ENCODE data around the gene FRS2.
A peak's percentile ranks its signal among the peaks of the same experiment; 100 is the strongest.

Gene FRS2

DNA sequence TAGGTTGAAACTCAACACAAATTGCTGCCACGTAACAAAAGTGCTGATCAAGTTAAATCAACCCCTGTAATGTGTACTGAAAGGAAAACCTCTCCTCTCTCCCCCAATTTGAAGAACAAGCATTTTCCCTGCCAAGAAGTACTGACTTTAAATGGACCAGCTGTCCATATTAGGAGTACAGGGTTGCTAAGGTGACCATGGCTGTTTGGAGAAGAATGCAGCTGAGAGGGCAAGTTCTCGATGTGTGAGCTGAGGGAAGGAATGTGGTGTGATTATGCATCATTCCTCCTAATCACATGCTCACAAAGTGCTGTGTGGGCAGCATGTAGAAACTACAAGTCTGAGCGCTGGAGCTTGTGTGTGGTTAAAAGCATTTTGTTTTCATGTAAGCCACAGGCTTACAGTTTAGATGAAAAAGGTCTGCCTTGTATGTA, 64.2 kb downstream of the FRS2 start:
- peak; percentile 48 for DNase-seq

DNA sequence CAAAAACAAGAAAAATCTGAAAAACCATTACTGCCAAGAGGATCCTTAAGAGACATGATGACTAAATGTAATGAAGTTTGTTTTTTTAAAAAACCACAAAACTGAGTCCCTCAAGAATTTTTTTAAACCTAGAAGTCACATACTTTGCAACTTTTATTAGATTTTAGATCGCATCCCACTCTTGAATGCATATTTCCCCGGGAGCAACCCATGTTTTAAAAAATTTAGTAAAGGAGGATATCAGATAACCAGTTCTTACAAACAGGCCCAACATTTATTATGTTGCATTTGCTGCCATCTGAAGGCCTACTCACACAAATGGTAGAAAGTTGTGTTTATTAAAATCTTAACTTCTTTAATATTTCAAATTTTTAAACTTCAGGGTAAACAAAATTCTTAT, 70.8 kb downstream of the FRS2 start:
- DNase-seq: no peak

DNA sequence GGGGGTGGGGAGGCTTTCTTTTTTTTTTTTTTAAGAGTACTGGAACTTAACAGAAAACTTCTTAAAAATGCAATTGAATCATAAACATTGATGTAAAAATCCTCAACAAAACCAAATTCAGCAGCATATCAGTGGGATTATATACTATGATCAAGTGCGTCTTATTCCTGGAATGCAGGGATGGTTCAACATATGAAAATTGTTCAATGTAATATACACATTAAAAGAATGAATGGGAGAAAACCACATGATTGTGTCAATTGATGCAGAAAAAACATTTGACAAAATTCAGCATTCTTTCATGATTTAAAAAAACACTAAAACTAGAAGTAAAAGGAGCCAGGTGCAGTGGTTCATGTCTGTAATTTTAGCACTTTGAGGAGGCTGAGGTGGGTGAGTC, 73.9 kb downstream of the FRS2 start:
- no peak for DNase-seq

DNA sequence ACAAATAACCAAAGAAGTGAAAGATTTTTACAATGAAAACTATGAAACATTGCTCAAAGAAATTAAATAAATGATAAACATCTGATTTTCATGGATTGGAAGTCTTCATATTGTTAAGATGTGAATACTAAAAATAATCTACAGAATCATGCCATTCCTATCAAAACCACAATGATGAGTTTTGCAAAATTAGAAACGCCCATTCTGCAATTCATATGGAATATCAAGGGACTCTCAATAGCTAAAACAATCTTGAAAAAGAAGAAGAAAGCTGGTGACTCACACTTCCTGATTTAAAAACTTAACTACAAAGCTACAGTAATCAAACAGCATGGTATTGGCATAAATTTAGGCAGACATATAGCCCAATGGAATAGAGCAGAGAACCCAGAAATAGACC, 74.9 kb downstream of the FRS2 start:
- no peak for DNase-seq

DNA sequence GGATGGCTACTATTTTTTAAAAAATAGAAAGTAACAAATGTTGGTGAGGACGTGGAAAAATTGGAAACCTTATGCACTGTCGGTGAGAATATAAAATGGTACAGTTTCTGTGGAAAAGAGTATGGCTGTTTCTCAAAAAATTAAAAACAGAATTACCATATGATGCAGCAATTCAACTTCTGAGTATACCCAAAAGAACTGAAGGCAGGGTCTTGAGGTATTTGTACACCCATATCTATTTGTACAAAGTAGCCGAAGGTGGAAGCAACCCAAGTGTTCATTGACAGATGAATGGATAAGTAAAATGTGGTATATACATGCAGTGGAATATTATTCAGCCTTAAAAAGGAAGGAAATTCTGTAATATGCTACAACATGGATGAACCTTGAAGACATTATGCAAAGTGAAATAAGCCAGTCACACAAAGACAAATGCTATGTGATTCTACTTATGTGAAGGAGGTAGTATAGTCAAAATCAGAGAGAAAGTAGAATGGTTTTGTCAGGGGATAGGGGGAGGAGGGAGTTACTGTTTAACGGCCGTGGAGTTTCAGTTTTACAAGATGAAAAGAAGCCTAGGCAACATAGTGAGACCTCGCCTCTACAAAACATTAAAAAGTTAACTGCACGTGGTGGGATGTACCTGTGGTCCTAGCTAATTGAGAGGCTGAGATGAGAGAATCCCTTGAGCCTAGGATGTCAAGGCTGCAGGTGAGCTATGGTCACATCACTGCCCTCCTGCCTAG, 76.7 kb downstream of the FRS2 start:
- DNase-seq: no peak

DNA sequence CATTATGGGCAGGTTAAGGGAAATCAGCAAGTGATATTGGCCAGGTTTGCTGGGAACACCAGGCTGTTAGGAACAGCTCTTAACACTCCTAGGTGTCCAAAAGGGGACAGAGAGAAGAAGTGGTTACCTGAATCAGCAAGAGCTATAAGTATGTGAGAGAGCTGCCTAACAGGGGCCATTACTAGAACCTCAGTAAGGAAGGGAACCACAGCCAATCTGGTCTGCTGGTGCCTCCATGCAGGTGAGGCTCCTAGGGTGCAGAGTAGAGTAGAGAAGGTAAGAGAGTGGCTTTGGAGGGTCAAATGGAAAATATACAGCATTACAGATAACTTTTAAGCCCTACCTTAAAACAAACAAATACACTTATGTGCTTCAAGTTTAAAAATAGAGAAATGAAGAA, 78.5 kb downstream of the FRS2 start:
- DNase-seq: no peak

DNA sequence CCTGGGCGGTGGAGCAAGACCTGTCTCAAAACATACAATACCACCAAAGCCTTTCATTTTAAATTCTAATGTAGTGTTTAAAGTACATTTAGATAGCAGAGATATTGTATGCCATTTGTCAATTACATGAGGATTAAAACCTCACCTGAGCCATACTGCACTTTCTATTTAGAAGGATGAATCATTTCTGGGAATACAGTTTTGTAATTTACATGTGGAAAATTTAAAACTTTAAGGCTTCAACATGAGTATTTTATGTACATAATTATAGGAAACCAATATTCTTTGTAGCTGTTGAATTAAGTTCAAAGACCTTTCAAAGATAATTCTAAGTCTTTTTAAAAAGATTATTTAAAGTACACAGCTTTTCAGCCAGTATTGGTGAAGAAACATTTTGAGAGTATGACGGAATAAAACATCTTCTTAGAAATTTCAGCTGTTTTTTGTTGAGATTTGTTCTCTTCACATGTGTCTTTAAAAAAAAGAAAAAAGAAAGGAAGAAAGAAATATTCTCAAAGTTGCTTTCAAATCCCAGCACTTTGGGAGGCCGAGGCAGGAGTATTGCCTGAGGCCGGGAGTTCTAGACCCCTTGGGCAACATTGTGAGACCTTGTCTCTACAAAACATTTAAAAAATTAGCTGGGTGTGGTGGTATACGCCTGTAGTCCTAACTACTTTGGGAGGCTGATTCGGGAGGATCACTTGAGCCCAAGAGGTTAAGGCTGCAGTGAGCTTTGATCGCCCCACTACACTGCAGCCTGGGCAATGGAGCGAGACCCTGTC, 80.6 kb downstream of the FRS2 start:
- DNase-seq: no peak

DNA sequence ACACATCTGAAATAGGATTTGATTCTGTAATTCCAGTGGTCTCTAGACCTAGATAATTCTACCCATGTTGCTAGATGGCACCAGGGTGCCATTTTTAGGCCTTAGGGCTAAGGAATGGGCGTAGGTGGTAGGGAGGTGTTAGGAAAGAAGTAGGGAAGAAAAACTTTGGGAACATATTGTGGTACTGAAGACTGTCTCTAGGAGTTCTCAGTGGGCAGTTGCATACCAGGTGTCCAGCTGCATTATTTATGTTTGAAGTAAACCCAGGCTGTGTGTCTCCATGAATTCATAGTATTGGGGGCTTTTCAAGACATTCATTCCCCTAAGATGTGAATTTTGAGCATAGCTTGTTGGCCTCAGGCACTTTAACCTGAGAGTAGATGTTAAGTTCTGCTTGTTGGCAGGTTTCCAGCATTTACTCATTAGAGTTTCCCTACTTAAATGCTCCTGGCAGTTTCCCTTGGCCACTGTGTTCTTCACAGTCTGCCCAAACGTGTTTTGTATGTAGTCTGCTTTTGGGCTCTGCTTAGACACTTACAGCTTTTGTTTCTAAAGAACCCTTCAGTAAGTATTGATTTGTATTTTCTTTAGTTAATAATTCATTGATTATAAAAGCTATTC, 83.5 kb downstream of the FRS2 start:
- DNase-seq: peak; percentile 72

DNA sequence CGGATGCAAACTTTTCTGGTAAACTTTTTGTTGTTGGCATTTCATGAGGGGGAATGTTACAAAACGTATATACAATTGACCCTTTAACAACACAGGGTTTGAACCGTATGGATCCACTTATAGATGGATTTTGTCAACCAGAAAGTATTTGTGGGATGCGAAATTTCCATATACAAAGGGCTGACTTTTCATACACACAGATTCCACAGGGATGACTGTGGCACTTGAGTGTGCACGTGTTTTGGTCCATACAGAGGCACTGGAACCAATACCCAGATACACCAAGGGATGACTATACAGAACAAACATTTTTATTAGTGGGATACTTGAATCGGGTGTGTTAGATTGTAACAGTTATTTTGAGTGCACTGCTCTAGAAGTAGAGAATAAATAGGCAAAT, 85.3 kb downstream of the FRS2 start:
- no peak for DNase-seq

DNA sequence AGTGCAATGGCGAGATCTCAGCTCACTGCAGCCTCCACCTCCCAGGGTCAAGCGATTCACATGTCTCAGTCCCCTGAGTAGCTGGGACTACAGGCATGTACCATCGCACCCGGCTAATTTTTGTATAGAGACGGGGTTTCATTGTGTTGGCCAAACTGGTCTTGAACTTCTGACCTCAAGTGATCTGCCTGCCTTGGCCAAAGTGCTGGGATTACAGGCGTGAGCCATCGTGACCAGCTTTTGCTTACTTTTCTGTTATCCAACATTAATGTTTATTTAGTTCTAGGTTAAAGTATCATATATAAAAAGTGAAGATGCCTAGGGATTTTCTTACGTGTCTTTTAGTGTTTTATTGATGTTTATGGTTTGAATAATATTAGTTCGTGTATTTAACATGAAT, 86.2 kb downstream of the FRS2 start:
- no peak for DNase-seq

DNA sequence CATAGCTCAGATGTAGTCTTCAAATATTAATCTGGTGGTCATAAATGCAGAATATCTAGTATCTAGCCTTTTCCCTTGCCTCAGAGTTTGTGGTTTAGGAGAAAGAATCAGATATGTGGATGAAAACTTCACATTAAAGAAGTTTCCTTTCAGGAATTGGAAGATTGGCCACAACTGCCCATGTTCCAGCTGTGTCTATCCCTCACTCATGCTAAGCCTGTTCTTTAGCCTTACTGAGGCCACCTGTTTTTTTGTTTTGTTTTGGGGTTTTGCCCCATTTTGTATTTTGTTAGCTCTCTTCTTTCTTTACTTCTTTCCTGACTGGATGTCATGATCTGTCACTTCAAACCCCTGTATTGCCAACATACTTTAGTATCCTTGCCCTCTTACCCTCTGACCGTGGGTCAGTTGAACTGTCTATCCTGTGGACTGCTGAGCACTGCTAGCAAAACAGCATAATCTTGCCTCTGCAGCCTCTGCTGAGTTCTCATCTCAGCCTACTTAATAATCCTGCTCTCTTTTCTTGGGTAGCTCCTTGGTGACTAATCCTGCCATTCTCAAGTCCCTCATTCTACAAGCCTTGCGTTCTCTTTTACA, 93.1 kb downstream of the FRS2 start:
- DNase-seq: no peak

DNA sequence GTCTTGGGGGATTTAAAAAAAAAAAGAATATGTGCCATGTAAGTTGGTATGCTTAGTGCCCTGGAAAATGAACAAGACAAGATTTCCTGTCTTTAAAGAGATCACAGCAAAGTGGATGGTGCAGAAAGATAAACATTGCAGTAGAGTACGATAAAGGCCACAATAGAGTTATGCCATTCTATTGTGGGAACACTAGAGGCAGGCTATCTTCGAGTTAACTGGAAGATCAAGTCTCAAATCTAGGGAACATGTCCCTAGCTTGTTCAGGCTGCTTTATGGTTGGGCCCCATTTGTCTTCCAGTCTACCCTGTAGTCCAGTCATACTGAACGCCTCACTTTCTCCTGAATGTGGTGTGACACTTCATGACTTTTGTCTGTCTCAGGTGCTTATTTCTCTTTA, 96.4 kb downstream of the FRS2 start:
- DNase-seq: no peak

DNA sequence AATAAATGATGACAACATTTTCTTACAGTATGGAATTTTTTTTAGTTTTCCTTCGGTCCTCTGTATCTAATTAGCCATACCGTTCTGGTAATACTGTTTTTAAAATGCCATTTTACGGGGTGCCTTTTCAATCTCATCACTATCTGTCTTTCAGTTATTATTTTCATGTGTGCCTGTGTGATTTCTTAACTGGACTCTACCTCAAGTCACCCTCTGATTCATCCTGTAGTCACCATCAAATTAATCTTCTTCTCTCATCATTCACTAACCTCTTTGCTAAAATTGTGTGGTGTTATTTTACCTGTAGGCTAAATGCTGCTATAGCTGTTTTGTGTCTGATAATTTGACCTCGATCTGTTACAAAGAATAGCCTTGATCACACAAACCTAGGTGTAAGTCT, 99.0 kb downstream of the FRS2 start:
- DNase-seq: no peak

DNA sequence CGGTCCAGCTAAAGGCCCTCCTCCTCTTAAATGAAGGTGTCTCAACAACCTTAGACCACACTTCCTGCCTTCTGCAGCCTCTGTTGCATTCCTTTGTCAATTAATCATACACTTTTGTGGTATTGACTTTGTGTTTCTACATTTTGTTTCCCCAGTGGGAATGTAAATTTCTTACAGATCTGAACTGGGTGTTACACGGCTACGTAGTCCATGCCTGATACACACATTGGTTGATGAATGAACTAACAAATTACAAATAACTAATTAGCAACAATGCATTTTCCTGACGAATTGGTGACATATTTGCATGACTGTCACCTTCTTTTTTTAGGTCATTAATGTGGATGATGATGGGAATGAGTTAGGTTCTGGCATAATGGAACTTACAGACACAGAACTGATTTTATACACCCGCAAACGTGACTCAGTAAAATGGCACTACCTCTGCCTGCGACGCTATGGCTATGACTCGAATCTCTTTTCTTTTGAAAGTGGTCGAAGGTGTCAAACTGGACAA, 99.9 kb downstream of the FRS2 start:
- no peak for DNase-seq

DNA sequence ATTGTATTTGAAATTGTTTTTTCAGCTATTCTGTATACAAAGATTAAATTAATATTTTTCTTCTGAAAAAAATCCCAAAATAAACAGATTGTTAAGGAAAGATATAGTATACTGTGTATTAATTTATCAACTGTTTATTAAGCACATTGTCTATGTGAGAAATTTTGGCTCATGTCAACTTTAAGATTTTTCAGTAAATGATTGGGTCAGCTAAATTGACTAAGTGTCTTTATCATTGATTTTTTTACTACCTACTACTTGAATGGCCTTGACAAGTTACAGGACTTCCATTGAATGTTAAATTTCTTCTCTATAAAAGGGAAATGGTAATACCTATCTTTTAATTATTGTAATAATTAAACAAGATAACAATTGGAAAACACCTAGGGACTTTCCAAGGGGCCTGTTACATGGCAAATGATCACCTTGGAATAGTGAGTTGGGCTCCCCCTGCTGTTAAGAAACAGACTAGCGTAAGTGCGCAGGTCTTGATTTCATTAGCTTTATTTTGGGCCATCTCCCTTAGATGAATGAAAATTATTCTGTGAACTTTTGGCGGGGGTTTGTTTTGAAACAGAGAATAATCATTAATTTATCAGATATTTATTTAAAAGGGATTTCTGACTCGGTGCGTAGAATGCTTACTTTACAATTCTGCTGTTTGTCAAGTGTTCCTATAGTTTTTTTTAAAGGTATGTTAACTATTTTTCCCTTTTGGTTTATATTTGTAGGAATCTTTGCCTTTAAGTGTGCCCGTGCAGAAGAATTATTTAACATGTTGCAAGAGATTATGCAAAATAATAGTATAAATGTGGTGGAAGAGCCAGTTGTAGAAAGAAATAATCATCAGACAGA, 100.6 kb downstream of the FRS2 start:
- DNase-seq: peak; percentile 6

DNA sequence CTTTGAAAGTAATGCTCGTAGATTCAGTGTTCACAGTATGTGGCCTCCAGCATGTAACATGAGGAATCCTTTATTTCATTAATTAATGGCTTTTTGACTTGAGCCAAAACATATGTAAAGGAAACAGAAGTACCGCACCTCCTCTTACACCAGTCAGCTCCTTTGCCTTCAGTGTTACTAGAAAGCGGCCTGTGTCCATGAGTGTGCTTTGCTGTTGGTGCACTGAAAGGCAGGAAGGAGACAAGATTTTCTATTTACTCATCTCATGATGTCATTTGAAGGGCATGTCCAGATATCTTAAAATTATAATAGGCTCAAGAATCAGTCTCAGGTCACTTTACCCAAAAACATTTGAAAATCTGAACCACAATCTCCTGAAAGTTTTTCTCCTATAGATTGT, 105.2 kb downstream of the FRS2 start:
- DNase-seq: no peak

DNA sequence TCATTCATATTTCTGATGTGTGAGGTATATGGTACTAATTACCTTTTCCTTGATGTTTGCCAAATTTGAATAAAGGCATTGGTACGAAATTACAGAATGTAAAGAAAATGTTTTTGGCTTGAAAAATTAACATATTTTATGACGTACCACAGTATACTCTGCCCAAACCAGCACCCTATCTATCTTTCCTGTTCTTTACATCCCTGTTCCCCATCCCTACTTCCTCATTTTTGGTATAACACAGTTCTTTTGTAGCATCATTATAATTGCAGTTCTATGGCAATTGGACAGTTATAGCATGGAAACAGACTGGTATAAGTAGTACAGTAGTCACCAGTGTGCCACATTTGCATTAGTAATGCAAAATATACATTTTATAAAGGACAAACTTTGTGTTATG, 108.1 kb downstream of the FRS2 start:
- DNase-seq: no peak

DNA sequence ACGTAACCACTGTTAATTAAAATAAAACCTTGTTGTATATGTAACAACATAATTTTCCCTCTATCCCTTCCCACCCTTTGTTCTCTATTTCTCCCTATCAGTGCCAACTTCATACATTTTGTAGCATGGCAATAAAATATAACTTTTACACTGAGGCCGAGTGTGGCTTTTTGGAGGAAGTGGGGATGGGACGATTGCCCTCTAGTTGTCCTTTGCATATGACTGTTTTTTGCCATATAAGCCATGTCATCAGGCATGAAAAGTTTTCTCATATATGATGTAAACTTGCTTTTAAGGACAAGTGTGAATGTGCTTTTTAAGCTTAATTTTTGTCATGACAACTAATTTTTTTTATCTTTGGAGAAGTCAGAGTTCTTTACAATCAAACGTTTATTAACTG, 108.8 kb downstream of the FRS2 start:
- no peak for DNase-seq

DNA sequence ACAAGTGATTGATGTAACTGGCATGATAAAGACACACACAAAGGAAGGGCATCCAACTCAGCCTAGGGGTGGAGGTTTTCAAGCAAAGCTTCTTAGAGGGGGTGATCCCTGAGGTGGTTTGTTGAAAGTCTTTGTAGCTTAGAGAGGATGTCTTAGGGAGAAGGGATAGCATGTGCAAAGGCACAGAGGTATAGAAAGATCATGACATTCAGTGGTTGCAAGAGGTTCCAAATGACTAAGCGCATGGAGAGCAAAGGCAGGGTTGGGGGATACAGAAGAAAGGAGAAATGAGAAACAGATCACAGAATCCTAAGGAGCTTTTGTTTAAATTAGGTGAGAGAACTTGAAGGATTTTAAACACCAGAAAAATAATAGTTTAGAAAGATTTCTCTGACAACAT, 109.9 kb downstream of the FRS2 start:
- no peak for DNase-seq

DNA sequence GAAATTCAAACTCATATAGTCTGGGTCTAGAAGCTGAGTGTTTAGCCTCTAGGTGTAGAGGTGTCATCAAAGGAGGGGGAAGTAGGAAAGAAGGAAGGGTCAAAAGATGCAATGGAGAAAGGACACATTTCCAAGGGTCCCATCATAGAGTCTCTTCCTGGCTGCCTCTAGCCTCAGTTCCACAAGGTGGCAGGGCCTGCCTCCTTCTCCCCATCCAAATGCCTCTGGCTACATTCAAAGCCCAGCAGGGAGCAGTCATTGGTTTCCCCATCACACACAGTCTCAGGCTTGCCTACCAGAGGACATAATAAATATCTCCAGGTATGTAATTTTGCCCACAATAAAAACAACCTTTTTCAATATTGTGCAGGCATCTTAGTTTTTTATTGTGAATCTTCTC, 113.0 kb downstream of the FRS2 start:
- DNase-seq: no peak

DNA sequence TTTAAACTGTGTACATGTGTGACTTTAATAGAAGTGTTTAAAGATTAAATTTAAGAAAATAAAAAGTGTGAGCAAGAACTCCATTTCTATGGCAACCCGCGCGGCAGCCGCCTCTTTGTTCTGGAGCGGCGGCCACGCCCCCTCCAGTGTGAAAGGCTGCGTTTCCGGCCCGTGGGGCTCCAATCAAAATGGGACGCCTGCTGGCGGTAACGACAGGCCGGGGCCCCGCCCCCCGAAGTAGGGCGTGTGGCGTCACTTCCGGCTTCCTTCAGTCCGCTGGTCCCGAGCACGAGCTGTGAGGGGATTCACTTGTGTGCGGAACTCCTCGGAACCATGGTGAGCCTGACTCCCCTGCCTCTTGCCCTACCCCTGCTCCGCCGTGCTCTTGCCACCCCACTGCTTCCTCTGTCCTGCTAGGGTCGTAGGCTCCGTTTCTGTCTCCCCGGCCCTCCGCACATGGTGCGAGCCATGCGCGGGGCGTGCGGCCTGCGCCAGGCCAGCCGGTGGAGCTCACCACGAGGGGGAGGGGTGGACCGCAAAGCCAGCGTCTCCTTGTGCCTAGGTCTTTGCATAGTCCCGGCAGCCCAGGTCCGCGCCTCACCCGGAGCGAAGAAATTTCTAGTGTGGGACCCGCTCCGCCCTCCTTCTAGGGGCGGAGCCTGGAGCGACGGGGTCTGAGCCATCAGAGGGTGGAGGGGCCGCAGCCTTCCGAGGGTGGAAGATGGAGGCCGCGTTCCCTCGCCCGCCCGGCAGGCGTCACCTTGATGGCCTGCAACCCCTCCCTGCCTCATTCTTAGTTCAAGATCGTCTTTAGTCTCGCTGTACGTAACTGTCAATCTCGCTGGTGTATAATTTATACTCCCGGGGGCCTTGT, 115.2 kb downstream of the FRS2 start, which contains the start of gene CCT2:
Gene CCT2 (plus strand): TSS at position 271 of the 874 bp plus-strand sequence. CDS start 63 bp downstream, at position 334.
- DNase-seq: peak; percentile 52
